Esophagus mucosa (tissue), 1 donor: ENCODE data around the gene TMEM236. TPM values are rescaled to one million over a fixed set of nuclear protein-coding genes. Genes with fewer than 3 reads are reported as not detected.

Source experiments
- ATAC-seq: fragments of 200-7000 bp; cut with Tn5 transposase; one replicate; pipeline ENCODE4 v1.9.1; 2020
- total RNA-seq: library from RNA; stranded (reverse); gene quantifications from one replicate; pipeline ENCODE4 v1.2.4, GENCODE V29; 2023
- donor health status: DM: yes; HTN: yes; CAD: no.

Gene TMEM236
- total RNA-seq, 1 donor from 2014 or later = 0.16 TPM

- ATAC-seq = no peak
Measured at GRCh38 chr10:17831896-17832295, 79.9 kb downstream of the TMEM236 start.

- ATAC-seq = no peak
Measured at GRCh38 chr10:17833656-17834055, 81.7 kb downstream of the TMEM236 start.

GRCh38 chr10:17835688-17836087 is 83.7 kb downstream of the TMEM236 start:
- ATAC-seq = no peak

GRCh38 chr10:17836942-17837341 is 84.9 kb downstream of the TMEM236 start:
- ATAC-seq = no peak

- no peak for ATAC-seq
Measured at GRCh38 chr10:17838080-17838648, 86.2 kb downstream of the TMEM236 start.

GRCh38 chr10:17841050-17841449 is 89.0 kb downstream of the TMEM236 start:
- ATAC-seq = no peak

GRCh38 chr10:17842641-17843040 is 90.6 kb downstream of the TMEM236 start:
- no peak for ATAC-seq

GRCh38 chr10:17847585-17848296 is 95.7 kb downstream of the TMEM236 start:
- ATAC-seq = no peak

- no peak for ATAC-seq
Measured at GRCh38 chr10:17848646-17849045, 96.6 kb downstream of the TMEM236 start.

Other genes with a start within 250 kb of the TMEM236 start
- gene HACD1, start 134.8 kb upstream of the TMEM236 start, total RNA-seq = 19.0 TPM
- 15.9 TPM for gene STAM, start 108.0 kb upstream of the TMEM236 start, total RNA-seq
- 1.2 TPM for gene MRC1, start 57.1 kb downstream of the TMEM236 start, total RNA-seq
- 0.08 TPM for gene SLC39A12, start 199.7 kb downstream of the TMEM236 start, total RNA-seq